D721Med (cell line): Measurements from ENCODE around the gene ADGRL2.

Experiments
- DNase-seq: peaks from one replicate; pipeline ENCODE4 v3.0.0; 2011; ENCODE audit warnings: low spot score; ENCODE audit not compliant: insufficient read length
- FAIRE-seq: peaks from 2 replicates; lab custom pipeline; 2011; peaks lifted over from hg19 to GRCh38; lab: Jason Lieb, UNC
- CTCF ChIP-seq: IDR thresholded peaks from 2 replicates; pipeline ENCODE4 v1.5.1; 2012; ENCODE audit warnings: mild to moderate bottlenecking, control low read depth; ENCODE audit not compliant: insufficient read depth; ENCODE audit errors: missing control alignments

Gene ADGRL2

GRCh38 chr1:81894867-81895266 lies 94.1 kb downstream of the ADGRL2 start:
- DNase-seq, result no peak
- no peak for FAIRE-seq
- no peak for TF ChIP-seq CTCF

- TF ChIP-seq CTCF, result no peak
- FAIRE-seq (no peak), DNase-seq (no peak)
Measured at GRCh38 chr1:81899214-81899821, 98.6 kb downstream of the ADGRL2 start.

- DNase-seq (no peak), FAIRE-seq (no peak)
- TF ChIP-seq CTCF, result no peak
Measured at GRCh38 chr1:81907575-81907974, 106.8 kb downstream of the ADGRL2 start.

GRCh38 chr1:81912383-81912782 lies 111.6 kb downstream of the ADGRL2 start:
- DNase-seq (no peak), FAIRE-seq (no peak)
- TF ChIP-seq CTCF, result no peak

- FAIRE-seq (no peak), DNase-seq (no peak)
- no peak for TF ChIP-seq CTCF
Measured at GRCh38 chr1:81915937-81916336, 115.2 kb downstream of the ADGRL2 start.

GRCh38 chr1:81920245-81920740 lies 119.6 kb downstream of the ADGRL2 start:
- FAIRE-seq (no peak), DNase-seq (no peak)
- no peak for TF ChIP-seq CTCF

- no peak for FAIRE-seq
- no peak for TF ChIP-seq CTCF
- no peak for DNase-seq
Measured at GRCh38 chr1:81920886-81921285, 120.2 kb downstream of the ADGRL2 start.
